ENCODE measurements around the gene CBY3. TPM values are rescaled to one million over a fixed set of nuclear protein-coding genes. Genes with fewer than 3 reads are reported as not detected.
"Not testable (repeated sequence)": the region's sequence is repeated elsewhere in the genome, so short reads cannot be mapped to it uniquely, and the experiment has no call there.

Gene CBY3
- total RNA-seq, 1 experiment from 2014 or later = not detected

DNA sequence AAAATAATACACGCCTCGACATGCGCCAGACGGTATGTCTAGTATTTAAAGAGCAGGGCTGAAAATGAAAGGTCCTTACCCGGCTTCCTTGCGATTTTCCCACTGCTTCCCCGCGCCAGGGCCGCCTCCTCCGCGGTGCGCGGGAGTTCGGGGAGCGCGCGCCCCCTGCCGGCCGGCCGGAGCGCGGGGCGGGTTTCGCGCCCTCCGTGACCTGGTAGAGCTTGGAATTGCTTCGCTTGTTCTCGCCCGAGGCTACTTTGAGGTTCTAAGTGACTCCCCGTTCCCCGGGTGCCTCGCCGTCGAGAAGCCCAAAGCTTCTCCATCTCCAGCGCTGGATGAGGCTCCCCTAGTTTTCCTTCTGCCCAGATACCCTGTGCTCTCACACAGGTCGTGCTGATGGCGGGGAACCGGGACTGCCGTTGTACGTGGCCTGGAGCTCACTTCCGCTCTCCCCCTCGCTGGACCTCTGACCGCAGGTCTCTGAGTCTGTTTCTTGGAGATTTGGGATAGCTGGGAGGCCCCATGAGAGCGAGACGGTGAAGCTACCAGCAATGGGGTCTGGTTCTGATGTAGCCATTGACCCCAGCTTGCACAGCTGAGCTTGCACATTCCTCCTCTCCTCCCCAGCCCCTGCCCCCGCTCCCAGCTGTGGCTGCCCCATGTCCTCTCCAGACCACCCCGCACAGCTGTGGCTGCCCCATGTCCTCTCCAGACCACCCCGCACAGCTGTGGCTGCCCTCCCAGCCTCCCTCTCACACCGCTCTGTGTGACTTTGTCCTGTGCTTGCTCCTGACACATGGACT lies 46.3 kb downstream of the CBY3 start:
- in situ Hi-C loops (cut with HindIII; ENCODE audit: low pct_unique_long_range_greater_than_20kb, low sequenced_read_pairs) = not testable (repeated sequence)

DNA sequence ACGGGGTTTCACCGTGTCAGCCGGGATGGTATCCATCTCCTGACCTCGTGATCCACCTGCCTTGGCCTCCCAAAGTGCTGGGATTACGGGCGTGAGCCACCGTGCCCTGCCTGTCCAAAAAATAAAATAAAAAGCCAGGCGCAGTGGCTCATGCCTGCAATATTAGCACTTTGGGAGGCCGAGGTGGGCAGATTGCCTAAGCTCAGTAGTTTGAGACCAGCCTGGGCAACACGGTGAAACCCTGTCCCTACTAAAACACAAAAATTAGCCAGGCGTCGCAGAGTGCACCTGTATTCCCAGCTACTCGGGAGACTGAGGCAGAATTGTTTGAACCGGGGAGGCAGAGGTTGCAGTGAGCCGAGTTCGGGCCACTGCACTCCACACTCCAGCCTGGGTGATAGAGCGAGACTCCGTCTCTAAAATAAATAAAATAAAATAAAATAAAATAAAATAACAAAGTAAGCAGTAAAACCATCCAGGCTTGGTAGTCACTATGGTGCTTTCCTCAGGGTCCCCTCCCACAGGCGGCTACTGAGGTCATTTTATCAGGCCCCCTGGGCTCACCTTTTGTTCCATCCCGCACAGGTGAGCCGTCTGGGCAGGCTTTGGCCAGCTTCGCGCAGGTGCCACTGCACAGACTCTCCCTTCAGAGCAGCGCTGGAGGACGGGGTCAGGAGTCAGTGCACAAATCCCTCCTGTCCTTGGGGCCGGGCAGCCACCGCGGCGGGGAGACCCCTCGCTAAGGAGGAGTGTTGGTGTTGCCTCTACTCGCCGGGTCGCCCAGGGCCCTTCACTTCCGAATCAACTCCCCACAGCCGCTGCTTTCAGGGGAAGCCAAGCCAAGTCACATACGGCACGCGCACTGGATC lies 47.1 kb downstream of the CBY3 start:
- in situ Hi-C loops (cut with HindIII; ENCODE audit: low pct_unique_long_range_greater_than_20kb, low sequenced_read_pairs); DNase-seq (ENCODE audit: low read depth, low spot score): not testable (repeated sequence)

More for the DNA sequence above, 46.3 kb downstream of the CBY3 start:
- not testable (repeated sequence) for DNase-seq (ENCODE audit: low read depth, low spot score)

Small RNAs within 50 kb of the gene (small RNA-seq; reads per million reads assigned to genes)
- gene RF00017 = 0 reads per million in 2 experiments

Other genes starting within 250 kb of the CBY3 start
- gene RUFY1, start 130.5 kb downstream of the CBY3 start, total RNA-seq (2014; rRNA removed; shearing (Covaris generic)) = 15.7 and 21.8 TPM in 2 replicates
- 249 and 270 TPM in 2 replicates for gene HNRNPH1, start 57.4 kb downstream of the CBY3 start, total RNA-seq (2014; rRNA removed; shearing (Covaris generic))
- 621 and 714 TPM in 2 replicates for gene CANX, start 17.9 kb upstream of the CBY3 start, total RNA-seq (2014; rRNA removed; shearing (Covaris generic))
- gene MAML1, start 51.8 kb upstream of the CBY3 start, total RNA-seq (2014; rRNA removed; shearing (Covaris generic)) = 5.1 TPM in 2 replicates
- gene LTC4S, start 113.0 kb upstream of the CBY3 start, total RNA-seq (2014; rRNA removed; shearing (Covaris generic)) = not detected in 2 replicates
- gene MGAT4B, start 125.8 kb upstream of the CBY3 start, total RNA-seq (2014; rRNA removed; shearing (Covaris generic)) = 87.6 and 90.0 TPM in 2 replicates
- gene SQSTM1, start 139.9 kb upstream of the CBY3 start, total RNA-seq (2014; rRNA removed; shearing (Covaris generic)) = 632 and 653 TPM in 2 replicates
- 6.8 and 9.7 TPM in 2 replicates for gene MRNIP, start 177.8 kb upstream of the CBY3 start, total RNA-seq (2014; rRNA removed; shearing (Covaris generic))
- gene TBC1D9B, start 226.9 kb upstream of the CBY3 start, total RNA-seq (2014; rRNA removed; shearing (Covaris generic)) = 24.4 and 24.7 TPM in 2 replicates